SK-MEL-5 (cell line): ENCODE measurements around the gene ANKRD45. TPM values are rescaled to one million over a fixed set of nuclear protein-coding genes. Genes with fewer than 3 reads are reported as not detected.
"Not testable (repeated sequence)": the region's sequence is repeated elsewhere in the genome, so short reads cannot be mapped to it uniquely, and the experiment has no call there.

Source experiments
- DNase-seq: peaks from one replicate; pipeline ENCODE4 v3.0.0-alpha.2; 2016; ENCODE audit warnings: low read depth, low spot score
- in situ Hi-C: cut with HindIII; loops from 2 replicates; pipeline ENCODE4 v1.10.0; 2016; ENCODE audit warnings: low sequenced_read_pairs, high pct_unique_total_duplicates, low pct_unique_long_range_greater_than_20kb
- total RNA-seq: library from RNA; depleted of rRNA; stranded (reverse); fragments of >200 nt; shearing (Covaris generic); gene quantifications from 2 replicates; pipeline ENCODE4 v1.2.3, GENCODE V29; 2014

Gene ANKRD45
- total RNA-seq, 1 experiment from 2014 or later, result 0.11 TPM

DNA sequence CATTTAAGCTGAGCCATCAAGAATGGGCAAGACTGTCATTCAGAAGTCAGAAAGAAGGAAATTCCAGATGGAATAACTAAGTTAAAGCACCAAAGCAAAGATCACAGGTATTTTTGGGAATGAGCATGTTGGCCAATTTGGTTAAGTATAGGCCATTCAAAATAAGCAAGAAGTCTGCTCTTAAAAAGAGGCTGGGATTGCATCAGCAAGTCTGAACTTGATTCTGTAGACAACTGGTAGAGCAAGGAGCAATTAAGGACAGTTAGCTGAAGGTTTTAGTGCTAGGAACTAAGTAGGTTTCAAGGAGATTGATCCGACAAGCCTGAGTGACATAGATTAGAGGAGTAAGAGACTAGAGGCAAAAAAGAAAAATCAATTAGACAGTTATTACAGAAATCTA is 8.4 kb downstream of the ANKRD45 start:
- in situ Hi-C loops, result no loop called here
- no peak for DNase-seq

DNA sequence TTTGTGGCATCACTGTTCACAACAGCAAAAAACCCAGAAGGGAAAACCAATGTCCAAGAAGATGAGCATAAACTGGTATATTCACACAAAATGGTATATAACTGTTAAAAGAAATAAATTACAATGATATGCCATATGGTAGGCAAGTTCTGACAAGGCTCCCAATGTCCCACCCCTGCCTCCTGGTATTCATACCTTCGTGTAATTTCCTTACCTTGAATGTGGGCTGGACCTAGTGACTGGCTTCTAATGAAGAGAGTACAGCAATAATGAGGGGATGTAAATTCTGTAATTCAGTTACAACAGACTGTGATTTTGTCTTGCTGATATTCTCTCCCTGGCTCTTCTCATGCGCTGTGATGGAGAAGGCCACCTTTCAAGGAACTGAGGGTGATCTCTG is 9.3 kb downstream of the ANKRD45 start:
- DNase-seq, result no peak

DNA sequence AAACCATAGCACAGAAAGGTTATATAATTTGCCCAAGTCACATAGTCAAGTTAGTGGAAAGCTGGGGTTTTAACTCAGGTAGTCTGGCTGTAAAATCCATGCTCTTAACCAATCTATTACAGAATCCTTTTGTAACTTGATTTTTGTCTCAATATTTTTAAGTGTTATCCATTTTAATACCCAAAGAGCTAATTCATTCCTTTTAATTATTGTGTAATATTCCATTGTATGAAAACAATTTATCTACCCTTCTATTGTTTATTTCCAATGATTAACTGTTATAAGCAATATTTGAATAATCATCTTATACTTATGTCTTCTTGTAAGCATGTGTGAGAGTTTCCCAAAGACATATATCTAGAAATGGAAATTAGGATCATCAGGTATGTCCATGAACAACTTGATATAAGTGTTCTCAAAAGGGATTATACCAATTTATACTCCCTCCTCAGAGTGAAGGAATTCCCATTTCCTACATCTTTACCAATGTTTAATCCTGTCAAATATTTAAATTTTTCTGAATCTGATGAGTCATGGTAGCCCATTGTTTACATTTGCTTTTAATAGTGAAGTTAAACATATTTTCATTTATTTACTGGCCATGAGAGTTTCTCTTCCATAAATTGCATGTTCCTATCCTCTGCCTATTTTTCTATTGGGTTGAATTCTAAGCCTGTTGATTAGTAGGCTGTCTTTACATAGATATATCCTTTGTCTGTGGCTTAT is 20.6 kb downstream of the ANKRD45 start:
- DNase-seq, result no peak
- in situ Hi-C loops, result no loop called here

More for the DNA sequence above, 9.3 kb downstream of the ANKRD45 start:
- in situ Hi-C loops, result no loop called here

DNA sequence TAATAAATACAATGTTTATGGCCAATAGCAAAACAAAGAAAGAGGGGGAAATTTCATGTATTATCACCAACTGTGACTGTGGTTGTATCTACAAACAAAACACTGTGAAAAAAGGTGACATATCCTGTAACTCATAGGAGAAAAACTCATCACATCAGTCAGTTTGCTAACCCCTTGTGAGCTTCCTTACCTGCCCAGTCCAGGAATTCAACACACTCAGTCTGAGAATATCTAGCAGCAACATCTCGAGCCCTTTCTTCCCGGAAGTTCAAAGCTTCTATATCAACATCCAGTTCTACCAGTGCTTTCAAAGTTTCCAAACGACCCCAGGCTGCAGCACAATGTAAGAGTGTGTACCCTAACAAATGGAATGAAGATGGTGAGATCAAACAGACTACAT is 23.0 kb downstream of the ANKRD45 start:
- in situ Hi-C loops, result no loop called here

DNA sequence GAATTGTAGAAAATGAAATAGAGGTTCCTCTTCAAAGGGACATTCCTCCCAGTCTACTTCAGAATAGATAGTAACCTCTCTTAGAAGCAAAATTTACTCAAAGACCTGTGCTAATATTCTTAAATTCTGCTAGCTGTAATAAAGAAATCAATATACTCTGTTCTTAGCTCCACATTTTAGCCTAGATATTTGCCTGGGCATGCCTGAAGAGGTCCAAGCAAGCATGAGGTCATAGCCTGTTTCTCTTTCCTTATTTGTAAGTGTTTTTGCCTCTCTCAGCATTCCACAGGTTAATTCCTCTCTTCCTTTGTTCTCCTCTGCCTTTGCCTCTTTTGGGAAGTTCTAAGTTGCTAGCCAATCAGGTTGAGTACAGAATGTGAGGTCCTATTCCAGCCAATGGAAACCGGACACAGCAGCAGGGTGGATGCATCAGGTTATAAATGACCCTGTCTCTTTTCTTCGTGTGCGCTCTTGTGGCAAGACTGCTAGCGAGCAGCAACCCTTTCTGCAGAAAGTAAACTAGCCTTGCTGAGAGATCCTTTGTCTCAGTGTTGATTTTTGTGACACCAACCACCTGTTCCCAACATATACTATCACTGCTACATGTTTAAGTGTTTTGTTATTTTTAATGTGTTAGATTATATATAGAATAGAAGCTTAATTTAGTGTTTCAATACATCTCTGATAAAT is 27.1 kb downstream of the ANKRD45 start:
- in situ Hi-C loops, DNase-seq: not testable (repeated sequence)

More for the DNA sequence above, 23.0 kb downstream of the ANKRD45 start:
- no peak for DNase-seq

DNA sequence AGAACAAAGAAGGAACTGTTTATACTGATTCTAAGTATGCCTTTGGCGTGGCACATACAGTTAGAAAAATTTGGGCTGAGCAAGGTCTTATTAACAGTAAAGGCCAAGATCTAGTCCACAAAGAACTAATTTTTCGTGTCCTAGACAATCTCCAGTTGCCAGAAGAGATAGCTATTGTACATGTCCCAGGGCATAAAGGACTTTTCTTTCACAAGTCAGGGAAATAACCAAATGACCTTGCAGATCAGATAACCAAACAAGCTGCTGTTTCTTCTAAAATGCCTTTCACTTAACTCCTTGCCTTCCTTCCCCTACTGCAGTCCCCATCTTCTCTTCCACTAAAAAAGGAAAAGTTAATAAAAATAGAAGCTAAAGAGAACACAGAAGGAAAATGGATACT is 30.5 kb downstream of the ANKRD45 start:
- peak; percentile 91 for DNase-seq
- in situ Hi-C loops, result no loop called here

DNA sequence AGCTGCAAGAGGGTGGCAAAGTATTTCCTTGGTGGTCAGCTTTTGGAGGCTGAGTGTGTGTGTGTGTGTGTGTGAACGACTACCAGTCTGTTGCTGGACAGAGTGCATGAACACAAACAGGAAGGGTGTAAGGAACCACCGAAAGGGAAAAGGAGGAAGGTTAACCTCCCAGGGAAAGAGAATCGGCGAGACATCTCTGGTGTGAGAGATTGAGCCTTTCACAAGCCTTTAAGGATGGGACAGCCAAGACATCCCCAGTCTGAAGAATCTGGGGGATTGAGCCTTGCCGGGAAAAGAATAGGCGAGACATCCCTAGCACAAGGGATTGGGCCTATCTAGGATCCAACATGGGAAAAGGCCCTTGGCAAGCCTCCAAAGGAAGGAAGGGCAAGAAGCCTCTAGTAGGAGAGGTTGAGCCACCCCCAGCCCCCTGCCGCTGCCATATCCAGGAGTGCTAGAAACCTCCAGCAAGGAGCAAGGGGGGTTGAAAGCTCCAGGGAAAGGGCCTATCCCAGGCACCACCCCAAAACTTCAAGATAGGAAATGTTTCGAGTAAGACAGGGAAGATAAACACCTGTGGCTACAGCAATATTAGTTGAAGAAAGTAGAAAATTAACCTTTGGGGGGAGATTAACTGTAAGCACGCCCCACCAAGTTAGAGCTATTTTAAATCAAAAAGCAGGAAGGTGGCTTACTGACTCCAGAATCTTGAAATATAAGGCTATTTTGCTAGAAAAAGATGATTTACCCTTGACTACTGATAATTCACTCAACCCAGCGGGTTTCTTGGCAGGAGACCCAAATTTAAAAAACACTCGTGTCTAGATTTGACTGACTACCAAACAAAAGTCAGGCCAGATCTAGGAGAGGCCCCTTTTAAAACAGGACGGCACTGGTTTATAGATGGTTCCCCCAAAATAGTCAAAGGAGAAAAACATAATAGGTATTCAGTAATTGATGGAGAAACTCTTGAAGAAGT is 31.3 kb downstream of the ANKRD45 start:
- DNase-seq, result no peak
- in situ Hi-C loops, result no loop called here

DNA sequence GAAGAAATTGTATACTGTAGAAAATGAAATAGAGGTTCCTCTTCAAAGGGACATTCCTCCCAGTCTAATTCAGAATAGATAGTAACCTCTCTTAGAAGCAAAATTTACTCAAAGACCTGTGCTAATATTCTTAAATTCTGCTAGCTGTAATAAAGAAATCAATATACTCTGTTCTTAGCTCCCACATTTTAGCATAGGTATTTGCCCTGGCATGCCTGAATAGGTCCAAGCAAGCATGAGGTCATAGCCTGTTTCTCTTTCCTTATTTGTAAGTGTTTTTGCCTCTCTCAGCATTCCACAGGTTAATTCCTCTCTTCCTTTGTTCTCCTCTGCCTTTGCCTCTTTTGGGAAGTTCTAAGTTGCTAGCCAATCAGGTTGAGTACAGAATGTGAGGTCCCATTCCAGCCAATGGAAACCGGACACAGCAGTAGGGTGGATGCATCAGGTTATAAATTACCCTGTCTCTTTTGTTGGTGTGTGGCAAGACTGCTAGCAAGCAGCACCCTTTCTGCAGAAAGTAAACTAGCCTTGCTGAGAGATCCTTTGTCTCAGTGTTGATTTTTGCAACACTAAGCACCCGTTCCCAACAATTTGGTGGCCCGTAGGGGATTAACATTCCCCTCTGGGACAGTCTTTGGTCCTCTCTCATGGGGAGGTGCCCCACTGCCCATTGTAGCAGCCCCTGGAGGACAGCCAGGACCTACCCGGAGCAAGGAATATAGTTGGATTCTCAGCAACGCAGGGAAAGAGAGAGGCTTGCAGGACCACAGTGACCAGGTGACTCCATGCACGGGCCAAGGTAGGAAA is 32.2 kb downstream of the ANKRD45 start:
- in situ Hi-C loops, result not testable (repeated sequence)

DNA sequence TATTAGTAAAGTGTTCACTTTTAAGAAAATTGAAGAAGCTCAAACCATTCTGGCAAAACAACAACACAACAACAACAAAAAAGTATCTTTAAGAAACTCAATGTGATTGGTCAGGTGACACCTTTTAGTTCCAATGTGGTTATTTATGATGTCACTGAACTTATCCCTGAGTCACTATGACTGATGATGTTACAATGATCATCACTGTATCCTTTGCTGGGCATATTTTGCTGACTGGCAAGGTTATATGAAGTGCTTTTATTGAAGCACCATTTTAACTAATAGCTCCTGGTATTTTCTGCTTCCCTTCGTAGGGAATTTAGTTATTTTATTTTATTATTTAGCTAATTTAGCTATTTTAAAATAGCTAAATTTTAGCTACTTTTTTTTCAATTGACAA is 34.5 kb downstream of the ANKRD45 start, which contains the start of gene TEX50:
Gene TEX50 (plus strand): TSS at position 223 of the 400 bp plus-strand sequence. CDS start 184 bp downstream, outside the sequence.
- DNase-seq, result peak; percentile 41
- in situ Hi-C loops, result no loop called here

More for the DNA sequence above, 32.2 kb downstream of the ANKRD45 start:
- DNase-seq, result not testable (repeated sequence)

DNA sequence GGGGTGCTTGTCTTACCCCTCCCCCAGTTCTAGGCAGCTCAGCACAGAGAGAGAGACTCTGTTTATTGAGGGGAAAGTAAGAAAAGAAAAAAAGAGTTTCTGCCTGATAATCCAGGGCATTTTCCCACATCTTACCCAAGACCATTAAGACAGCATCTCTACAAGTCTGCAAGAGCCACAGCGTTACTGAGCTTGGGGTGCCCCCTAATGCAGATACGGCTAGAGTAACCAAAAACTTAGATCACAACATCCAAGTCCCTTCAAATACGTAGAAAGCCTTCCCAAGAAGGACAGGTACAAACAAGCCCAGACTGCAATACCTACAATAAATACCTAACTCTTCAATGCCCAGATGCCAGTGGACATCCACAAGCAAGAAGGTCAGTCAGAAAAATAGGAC is 40.8 kb downstream of the ANKRD45 start:
- in situ Hi-C loops, result no loop called here
- DNase-seq, result no peak

DNA sequence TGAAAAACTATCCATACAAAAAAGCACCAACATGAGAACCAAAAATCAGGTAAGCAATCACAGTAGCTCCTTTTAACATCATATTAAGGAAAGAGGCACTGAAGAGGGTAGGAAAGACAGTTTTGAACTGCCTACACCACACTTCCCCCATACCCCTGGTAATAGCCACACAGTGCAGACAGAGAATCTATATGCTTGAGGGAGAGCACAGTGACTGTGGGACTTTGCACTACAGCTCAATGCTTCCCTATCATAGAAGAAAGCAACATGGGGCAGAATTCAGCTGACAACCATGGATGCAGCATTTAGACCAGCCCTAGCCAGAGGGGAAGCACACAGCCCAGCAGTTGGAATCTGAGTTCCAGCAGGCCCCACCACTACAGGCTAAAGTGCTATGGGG is 42.4 kb downstream of the ANKRD45 start:
- DNase-seq, result no peak
- in situ Hi-C loops, result no loop called here

DNA sequence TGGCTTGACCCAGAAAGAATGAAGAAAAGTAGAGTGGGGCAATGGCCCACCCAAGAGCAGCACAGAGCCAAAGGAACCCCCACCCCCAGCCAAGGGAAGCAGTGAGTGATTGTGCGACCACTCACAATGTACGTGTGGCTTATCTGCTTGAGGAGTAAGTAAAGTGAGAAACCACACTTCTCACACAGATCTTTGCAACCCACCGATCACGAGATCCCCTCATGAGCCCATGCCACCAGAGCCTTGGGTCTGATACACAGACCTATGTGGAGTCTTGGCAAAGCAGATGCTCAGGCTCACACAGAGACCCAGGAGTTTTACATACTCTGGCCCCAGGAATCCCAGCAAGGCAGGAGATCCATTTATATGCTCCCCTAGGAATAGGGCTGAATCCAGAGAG is 52.8 kb downstream of the ANKRD45 start:
- DNase-seq, result no peak
- in situ Hi-C loops, result no loop called here

DNA sequence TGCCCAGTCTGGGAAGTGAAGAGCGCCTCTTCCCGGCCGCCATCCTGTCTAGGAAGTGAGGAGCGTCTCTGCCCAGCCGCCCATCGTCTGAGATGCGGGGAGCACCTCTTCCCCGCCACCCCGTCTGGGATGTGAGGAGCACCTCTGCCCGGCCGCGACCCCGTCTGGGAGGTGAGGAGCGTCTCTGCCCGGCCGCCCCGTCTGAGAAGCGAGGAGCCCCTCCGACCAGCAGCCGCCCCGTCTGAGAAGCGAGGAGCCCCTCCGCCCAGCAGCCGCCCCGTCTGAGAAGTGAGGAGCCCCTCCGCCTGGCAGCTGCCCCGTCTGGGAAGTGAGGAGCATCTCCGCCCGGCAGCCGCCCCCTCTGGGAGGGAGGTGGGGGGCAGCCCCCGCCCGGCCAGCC is 56.6 kb downstream of the ANKRD45 start:
- DNase-seq, in situ Hi-C loops: not testable (repeated sequence)

DNA sequence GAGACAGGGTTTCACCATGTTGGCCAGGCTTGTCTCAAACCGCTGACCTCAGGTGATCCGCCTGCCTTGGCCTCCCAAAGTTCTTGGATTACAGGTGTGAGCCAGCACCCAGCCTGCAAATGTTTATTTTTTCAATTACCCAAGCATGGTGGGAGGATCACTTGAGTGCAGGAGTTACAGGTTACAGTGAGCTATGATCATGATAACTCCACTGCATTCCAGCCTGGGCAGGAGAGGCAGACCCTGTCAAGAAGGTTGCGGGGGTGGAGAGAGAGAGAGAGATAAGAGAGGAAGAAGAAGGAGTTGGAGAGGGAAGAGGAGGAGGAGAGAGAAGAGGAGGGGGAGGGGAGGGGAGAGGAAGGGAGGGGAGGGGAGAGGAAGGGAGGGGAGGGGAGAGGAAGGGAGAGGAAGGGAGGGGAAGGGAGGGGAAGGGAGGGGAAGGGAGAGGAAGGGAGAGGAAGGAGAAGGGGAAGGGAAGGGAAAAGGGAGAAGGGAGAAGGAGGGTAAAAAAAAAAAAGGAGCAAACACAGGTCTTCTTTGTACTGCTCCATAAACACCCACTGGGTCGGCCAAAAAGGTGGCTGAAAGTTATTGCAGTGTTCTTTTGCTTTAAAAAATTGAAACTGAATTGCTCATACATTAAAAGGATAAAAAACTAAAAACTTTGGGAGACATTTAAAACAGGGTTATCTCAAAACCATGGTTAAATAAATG is 61.0 kb downstream of the ANKRD45 start:
- in situ Hi-C loops, result no loop called here
- no peak for DNase-seq

DNA sequence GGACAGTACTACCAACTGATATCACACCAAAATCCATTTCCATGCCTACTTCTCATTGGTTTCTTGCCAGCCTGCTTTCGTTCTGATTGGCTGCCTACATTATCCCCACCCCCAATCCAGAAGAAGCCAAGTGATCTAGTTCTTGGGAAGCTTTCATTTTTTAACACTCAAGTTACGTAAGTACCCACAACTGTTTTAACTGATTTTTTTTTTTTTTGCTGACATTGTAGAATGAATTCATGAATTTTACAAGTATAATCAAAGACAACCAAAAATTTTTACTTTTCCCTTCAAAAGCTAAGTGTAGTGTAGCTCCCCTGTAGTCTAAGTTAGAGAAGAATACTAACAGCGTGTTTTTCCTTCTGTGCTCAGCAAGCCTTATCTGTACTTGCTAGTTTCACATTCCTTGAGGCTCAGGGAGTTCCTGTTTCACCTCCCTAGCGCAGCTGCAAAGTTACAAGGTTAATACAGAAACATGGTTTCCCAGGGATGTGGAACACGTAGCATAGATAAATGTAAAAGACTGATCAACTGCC is 66.5 kb downstream of the ANKRD45 start, which contains the start of gene SLC9C2:
Gene SLC9C2 (minus strand): TSS at position 17 of the 536 bp plus-strand sequence. CDS start 1,296 bp downstream, outside the sequence.
- in situ Hi-C loops, result no loop called here
- DNase-seq, result no peak

DNA sequence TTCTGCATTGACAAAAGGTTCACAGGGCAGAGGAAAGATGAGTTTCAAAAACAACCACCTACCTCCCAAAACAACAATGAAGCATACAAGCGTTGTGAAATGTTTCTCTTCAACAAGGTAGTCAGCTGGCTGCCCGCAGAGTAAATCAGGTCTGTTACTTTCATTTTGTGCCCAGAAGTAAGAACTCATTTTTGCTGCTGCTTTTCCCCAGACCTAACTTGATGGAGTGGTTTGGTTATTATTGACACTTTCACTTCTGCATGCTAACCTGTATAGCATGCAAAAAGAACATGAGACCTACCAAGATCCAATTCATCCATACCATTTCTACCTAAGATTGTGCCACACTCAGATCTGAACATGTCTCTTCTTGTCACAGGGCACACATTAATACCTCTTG is 68.1 kb downstream of the ANKRD45 start:
- in situ Hi-C loops, result no loop called here
- DNase-seq, result no peak
